ENCODE results near the gene TMEM263. TPM values are rescaled to one million over a fixed set of nuclear protein-coding genes. Genes with fewer than 3 reads are reported as not detected.

The TMEM263 gene
- total RNA-seq, 4 donors from 2014 or later = 4.6 to 11.9 (median 10.0) TPM

- intact Hi-C loops (cut with DNase I; ENCODE audit: low total_unique reads) = no loop called here
- WGBS, 2 donors = 70 to 73% methylated on average over 6 of the region's 6 CpGs
- H3K4me3 ChIP-seq (ENCODE audit: low read depth, poor library complexity, severe bottlenecking) = no peak overlapping the region
- no peak for DNase-seq (ENCODE audit: low spot score in 2 of 2)
- TF ChIP-seq POLR2A (IDR thresholded peaks at IDR 0.05) (no peak), CTCF (IDR thresholded peaks at IDR 0.05) (no peak)
Observed at GRCh38 chr12:106941481-106942156, 14.1 kb upstream of the TMEM263 start.

- no peak for TF ChIP-seq POLR2A (IDR thresholded peaks at IDR 0.05)
- TF ChIP-seq CTCF (IDR thresholded peaks at IDR 0.05) = no peak
- intact Hi-C loops (cut with DNase I; ENCODE audit: low total_unique reads) = no loop called here
- WGBS, 2 donors = 77 to 98% methylated on average over 2 of the region's 2 CpGs
- no peak overlapping the region for H3K4me3 ChIP-seq (ENCODE audit: low read depth, poor library complexity, severe bottlenecking)
- no peak for DNase-seq (ENCODE audit: low spot score in 2 of 2)
Observed at GRCh38 chr12:106942775-106943174, 12.9 kb upstream of the TMEM263 start.

DNA sequence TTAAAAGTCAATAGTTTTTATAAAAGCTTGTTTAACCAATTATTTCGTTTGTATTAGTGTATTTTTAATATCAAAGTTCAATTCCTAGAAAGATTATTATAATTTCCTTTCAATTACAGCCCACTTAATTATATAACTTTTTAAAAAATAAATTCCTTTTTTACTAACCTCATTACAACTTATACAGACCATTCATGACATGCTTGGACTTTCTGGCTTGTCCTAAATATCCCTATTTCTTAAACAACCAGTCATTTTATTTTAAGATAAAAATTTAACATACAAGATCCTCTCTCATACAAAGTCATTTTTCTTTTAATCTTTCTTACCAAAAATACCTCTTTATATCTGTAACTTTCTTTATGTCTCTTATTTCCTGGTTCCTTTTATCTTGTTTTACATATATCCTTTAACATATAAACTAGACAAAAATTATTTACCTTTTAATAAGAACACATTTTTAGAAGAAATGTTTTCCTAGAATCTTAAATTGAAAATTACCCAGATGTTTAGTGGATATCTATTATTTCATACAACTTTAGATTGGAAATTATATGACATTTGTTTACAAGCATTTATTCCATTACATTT lies 10.4 kb upstream of the TMEM263 start:
- 20 to 22% methylated on average over 1 of the region's 1 CpG for WGBS, 2 donors
- DNase-seq (ENCODE audit: low spot score in 2 of 2) = no peak
- intact Hi-C loops (cut with DNase I; ENCODE audit: low total_unique reads) = no loop called here
- H3K4me3 ChIP-seq (ENCODE audit: low read depth, poor library complexity, severe bottlenecking) = no peak overlapping the region
- TF ChIP-seq POLR2A (IDR thresholded peaks at IDR 0.05) (no peak), CTCF (IDR thresholded peaks at IDR 0.05) (no peak)

GRCh38 chr12:106947461-106947860 lies 8.2 kb upstream of the TMEM263 start:
- no peak for TF ChIP-seq CTCF (IDR thresholded peaks at IDR 0.05)
- no peak for TF ChIP-seq POLR2A (IDR thresholded peaks at IDR 0.05)
- intact Hi-C loops (cut with DNase I; ENCODE audit: low total_unique reads) = no loop called here
- no peak overlapping the region for H3K4me3 ChIP-seq (ENCODE audit: low read depth, poor library complexity, severe bottlenecking)
- no peak for DNase-seq (ENCODE audit: low spot score in 2 of 2)

- intact Hi-C loops (cut with DNase I; ENCODE audit: low total_unique reads) = no loop called here
- no peak overlapping the region for H3K4me3 ChIP-seq (ENCODE audit: low read depth, poor library complexity, severe bottlenecking)
- 93 to 98% methylated on average over 5 of the region's 5 CpGs for WGBS, 2 donors
- no peak for DNase-seq (ENCODE audit: low spot score in 2 of 2)
- TF ChIP-seq CTCF (IDR thresholded peaks at IDR 0.05) = no peak
- TF ChIP-seq POLR2A (IDR thresholded peaks at IDR 0.05) = no peak
Observed at GRCh38 chr12:106950591-106950990, 5.1 kb upstream of the TMEM263 start.
